Measurements from ENCODE around the gene C9orf43.

DNA sequence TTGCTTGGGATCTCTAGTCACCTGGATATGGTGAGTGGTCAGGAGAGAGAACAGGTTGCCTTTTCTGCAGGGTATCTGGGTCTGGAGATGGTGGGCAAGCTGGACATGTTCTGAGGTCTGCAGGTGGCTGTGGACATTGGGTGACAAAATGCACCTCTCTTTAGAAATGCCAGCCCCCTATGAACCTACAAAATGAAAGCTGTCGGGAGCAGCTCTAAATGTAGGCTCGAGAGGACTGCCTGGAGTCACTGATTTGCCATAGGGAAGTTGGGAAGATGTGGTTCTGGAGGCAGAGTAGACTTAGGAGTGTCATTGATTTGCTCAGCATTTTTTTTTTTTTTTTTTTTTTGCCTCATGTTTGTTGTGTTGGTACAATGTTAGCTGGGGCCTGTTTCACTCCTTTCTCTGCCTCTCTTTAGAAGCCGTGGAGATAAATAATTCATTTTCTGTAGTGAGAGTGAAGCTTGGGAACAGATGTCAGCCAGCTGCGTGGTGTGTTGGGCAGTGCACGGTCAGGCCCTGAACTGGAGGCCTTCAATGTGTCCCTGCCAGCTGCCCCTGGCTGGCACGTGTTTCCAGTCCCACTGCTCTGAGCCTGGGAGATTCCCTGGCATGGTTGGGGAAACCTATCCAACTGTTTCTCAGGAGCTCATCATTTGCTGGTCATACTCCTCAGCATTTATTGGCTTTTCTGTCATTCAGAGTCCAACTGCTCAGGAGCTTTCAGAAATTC is 58.3 kb downstream of the C9orf43 start:
- TF ChIP-seq, protein P1, sequence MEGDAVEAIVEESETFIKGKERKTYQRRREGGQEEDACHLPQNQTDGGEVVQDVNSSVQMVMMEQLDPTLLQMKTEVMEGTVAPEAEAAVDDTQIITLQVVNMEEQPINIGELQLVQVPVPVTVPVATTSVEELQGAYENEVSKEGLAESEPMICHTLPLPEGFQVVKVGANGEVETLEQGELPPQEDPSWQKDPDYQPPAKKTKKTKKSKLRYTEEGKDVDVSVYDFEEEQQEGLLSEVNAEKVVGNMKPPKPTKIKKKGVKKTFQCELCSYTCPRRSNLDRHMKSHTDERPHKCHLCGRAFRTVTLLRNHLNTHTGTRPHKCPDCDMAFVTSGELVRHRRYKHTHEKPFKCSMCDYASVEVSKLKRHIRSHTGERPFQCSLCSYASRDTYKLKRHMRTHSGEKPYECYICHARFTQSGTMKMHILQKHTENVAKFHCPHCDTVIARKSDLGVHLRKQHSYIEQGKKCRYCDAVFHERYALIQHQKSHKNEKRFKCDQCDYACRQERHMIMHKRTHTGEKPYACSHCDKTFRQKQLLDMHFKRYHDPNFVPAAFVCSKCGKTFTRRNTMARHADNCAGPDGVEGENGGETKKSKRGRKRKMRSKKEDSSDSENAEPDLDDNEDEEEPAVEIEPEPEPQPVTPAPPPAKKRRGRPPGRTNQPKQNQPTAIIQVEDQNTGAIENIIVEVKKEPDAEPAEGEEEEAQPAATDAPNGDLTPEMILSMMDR (IDR thresholded peaks at IDR 0.05 in 8 of 11, conservative IDR thresholded peaks at IDR 0.05 in 3 of 11) = no peak
- TF ChIP-seq POLR2A (IDR thresholded peaks at IDR 0.05) (no peak), POLR2AphosphoS5 (IDR thresholded peaks at IDR 0.05) (peak in 2 of 3 donors; percentile 74 to 76)

Data from spleen (tissue), 7 donors.